HL-60/S4 treated with phorbol 12-myristate 13-acetate at 8.2 ng/mL for 4 days and 3 days (cell line): ENCODE data around the gene CDK19.
"Not testable (repeated sequence)": the region's sequence is repeated elsewhere in the genome, so short reads cannot be mapped to it uniquely, and the experiment has no call there.

Source experiments
- in situ Hi-C: fragments of 300-500 bp; cut with MboI; formaldehyde crosslinking; loops from 2 replicates; pipeline ENCODE4 v1.15.0; 2022; ENCODE audit warnings: low sequenced_read_pairs

The CDK19 gene

DNA sequence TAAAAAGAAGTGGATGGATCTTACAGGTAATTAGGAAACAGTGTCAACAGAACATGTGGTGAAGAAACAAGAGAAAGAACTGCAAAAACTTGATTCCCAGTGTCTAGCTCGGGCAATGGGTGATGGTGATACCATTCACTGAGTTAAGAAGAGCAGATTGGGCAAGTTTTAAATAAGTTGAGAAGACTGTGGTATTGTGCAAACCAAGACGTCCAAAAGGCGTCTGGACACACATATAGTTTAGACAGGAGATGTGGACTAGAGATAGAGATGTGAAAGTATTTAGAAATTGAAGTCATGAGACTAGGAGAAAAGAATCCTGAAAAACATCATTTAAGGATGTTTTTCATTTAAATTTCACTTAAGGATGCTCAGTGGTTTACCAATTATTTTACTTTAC lies 53.9 kb downstream of the CDK19 start:
- in situ Hi-C loops = no loop called here

DNA sequence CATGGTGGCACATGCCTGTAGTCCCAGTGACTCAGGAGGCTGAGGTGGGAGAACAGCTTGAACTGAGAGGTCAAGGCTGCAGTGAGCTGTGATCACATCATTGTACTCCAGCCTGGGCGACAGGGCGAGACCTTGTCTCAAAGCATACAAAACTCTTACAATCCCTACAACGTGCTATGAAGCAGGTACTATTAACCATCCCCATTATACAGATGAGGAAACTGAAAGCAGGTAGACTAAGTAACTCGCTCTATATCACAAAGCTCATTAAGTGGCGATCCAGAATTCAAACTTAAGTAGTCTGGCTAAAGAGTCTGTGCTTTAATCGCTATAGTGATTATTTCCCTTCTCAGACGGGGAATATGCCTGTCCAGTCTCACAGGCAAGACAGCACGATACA lies 54.7 kb downstream of the CDK19 start:
- in situ Hi-C loops = no loop called here

DNA sequence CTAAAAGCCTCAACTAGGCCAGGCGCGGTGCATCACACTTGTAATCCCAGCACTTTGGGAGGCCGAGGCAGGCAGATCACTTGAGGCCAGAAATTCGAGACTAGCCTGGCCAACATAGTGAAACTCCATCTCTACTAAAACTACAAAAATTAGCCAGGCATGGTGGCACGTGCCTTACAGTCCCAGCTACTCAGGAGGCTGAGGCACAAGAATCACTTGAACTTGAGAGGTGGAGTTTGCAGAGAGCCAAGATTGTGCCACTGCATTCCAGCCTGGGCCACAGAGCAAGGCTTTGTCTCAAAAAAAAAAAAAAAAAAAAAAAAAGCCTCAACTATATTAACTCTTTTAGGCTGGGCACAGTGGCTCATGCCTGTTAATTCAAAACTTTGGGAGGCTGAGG lies 55.2 kb downstream of the CDK19 start:
- in situ Hi-C loops = not testable (repeated sequence)

DNA sequence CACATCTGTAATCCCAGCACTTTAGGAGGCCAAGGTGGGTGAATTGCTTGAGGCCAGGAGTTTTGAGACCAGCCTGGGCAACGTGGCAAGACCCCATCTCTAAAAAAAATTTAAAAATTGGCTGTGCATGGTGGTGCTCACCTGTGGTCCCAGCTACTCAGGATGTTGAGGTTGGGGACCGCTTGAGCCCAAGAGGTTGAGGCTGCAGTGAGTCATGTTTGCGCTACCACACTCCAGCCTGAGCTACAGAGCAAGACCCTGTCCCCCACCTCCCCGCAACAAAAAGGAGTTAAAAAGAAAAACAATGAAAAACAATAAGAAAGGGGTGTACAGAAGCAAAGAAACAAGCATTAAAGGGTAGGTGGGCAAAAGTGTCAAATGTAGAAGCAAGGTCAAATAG lies 57.3 kb downstream of the CDK19 start:
- in situ Hi-C loops = no loop called here

DNA sequence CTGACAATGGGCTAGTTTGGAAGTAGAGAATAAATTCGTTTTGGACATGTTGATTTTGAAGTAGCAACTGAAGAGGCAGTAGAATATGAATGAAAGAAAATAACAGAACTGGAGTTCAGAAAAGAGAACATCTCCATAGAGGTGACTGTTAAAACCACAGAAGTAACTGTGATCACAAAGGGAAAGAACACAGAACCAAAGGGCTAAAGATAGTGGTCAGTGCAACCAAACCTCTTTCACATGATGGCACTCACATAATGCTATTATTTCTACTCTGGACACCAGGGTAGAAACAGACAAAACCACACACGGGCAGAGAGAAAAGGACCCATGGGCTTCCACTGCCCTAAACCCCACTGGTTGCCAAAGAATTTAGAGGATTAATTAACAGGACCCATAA lies 58.5 kb downstream of the CDK19 start:
- in situ Hi-C loops = no loop called here

DNA sequence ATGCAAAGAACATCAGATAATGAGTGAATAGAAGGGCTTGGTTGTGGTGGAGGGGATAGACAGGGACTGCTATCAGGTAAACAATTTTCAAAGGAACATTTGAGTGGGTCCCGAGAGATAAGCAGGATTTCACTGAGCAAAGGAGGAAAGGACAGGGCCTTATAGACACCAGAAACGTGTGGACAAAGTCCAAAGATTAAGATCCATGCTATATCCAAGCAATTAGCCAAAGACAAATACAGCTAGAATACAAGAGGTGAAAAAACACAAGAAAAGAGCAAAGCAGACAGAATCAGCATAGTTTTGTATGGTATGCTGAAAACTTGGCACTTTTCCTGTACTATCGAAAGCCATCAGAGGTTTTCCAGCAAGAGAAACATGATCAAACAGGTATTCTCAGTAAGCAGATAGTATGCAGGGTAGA lies 59.8 kb downstream of the CDK19 start:
- in situ Hi-C loops = no loop called here

DNA sequence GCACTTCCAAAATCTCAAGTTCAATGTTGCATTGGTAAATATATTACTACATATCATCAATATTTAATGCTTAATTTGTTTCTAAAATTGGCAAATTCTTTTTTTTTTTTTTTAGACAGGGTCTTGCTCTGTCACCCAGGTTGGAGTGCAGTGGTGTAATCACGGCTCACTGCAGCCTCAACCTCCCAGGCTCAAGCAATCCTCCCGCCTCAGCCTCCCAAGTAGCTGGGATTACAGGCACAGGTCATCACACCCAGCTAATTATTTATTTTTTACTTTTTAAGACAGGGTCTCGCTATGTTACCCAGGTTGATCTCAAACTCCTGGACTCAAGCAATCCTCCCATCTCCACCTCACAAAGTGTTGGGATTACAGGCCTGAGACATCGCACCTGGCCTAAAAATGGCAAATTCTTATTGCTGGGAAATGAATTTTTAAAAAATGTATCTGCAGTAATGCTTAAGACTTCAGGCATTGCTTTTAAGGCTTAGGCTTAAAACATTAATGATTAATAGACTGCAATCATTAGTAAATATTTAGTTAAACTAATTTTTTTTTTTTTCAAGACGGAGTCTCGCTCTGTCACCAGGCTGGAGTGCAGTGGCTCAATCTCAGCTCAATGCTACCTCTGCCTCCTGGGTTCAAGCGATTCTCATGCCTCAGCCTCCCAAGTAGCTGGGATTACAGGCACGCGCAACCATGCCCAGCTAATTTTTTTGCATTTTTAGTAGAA lies 61.2 kb downstream of the CDK19 start:
- in situ Hi-C loops = not testable (repeated sequence)

DNA sequence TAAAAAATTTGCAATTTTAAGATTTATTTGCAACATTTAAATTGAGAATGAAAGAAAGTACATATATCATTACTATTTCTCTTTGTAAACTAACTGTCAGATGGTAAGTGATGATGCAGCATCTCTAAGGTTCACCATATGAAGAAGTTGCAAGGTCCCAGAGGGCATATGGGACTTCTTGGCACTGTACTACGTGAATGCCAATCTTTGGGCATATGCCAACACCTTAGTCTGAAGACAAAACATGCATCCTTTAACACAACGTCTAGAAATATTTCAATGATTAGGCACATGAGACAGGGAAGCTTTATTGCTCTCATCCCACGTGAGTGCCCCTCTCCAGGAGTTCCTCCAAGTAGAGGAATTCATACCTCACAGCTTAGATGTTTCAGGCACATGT lies 66.8 kb downstream of the CDK19 start:
- in situ Hi-C loops = no loop called here

DNA sequence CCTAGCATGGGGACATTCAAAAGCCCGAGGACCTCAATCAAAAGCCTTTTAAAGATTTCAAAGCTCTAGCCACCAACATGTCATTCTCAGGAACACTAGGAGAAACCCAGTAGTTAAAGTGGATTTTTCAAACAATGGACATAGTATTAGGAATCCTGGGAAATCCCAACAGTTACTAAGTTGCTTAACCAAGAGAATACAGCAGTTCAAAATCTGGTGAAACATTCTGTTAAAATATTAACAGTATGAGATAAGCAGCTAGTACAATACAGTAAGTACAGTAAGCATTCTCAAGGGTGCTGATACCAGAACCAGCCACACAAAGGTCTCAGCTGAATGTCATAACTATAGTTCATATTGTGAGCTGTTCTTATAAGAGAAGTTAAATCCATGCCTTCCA lies 68.6 kb downstream of the CDK19 start:
- in situ Hi-C loops = no loop called here

DNA sequence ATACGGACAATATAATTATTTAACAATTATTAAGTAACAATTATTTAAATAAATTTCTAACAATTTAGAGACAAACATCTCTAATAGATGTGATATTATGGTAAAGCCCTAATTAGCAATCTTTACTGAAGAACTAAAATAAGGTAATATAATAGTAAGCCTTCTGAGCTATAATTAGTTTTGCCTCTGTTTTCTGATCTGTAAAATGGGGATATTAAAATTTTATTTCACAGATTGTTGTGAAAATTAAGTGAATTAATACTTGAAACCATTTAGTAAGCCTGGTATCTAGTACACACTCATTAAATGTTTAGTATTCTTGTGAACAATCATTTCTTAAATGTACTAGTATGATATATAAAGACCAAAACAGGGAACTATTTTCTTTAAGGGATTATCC lies 70.3 kb downstream of the CDK19 start:
- in situ Hi-C loops = no loop called here

DNA sequence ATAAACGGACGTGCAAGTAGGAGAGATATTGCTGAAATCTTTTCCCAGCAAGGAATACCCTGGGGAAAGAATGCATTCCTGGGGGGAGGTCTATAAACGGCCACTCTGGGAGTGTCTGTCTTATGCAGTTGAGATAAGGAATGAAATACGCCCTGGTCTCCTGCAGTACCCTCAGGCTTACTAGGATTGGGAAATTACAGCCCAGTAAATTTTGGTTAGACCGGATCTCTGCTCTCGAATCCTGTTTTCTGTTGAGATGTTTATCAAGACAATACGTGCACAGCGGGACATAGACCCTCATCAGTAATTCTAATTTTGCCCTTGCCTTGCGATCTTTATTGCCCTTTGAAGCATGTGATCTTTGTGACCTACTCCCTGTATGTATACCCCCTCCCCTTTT lies 72.7 kb downstream of the CDK19 start:
- in situ Hi-C loops = not testable (repeated sequence)

DNA sequence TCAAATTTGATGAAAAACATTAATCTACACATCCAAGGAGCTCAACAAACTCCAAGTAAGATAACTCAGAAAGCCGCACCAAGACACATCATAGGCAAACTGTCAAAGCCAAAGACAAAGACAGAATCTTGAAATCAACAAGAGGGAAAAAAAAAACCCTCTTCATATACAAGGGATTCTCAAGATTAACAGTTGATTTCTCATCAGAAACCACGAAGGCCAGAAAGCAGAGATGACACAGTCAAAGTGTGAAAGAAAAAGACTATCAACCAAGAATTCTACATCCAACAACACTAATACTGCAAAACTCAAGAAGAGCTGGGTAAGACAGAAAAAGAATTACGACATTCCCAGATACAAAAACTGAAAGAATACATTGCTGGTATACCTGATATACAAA lies 73.8 kb downstream of the CDK19 start:
- in situ Hi-C loops = no loop called here

DNA sequence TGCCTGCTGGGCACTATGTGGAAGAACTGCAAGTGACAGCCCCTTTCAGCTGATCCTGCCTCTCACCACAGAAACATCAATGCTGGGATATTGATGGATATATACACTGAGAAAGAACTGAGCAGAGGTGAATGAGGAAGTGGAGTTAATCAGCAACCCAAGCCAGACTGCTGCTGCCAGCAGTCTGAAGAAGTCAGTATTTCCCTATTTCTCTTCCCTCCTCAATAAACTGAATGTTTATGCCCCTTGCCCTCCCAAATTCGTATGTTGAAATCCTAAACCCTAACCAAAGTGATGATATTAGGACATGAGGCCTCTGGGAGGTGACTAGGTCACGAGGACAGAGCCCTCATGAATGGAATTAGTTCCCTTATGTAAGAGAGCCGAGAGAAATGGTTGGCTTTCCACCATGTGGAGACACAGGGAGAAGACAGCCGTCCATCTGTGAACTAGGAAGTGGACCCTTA lies 76.3 kb downstream of the CDK19 start:
- in situ Hi-C loops = no loop called here

DNA sequence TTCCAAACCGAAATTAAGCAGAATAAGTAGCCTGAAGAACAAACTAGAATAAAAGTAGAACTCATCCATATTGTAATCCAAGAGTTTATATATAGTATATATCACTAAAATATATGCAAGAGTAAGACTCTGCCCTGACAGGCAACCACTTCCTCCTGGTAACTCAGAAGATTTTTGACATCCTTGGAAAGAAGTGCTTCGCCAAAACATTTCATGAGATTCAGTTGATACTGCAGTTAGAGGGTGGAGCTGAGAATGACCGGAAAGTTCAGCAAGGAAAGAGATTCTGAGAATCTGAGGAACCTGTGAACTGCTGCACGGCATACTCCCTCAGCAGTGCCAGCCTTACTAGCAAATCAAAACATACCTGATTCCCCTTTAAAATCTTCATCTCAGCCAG lies 79.6 kb downstream of the CDK19 start:
- in situ Hi-C loops = no loop called here

DNA sequence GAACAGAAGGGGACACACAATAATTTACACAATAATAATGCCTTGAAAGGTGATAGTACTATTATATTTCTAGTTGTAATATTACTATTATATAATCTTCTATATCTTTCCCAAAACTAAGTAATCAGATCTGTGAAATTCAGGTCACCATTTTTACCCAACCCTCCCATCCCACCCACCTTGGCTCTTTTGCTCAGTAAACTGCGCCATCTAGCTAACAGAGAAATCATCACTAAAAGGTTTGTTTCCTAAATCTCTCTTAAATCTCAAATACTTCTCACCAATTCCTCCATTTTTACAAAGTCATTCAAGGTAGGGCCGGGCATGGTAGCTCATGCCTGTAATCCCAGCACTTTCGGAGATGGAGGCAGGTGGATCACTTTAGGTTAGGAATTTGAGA lies 83.4 kb downstream of the CDK19 start:
- in situ Hi-C loops = no loop called here

DNA sequence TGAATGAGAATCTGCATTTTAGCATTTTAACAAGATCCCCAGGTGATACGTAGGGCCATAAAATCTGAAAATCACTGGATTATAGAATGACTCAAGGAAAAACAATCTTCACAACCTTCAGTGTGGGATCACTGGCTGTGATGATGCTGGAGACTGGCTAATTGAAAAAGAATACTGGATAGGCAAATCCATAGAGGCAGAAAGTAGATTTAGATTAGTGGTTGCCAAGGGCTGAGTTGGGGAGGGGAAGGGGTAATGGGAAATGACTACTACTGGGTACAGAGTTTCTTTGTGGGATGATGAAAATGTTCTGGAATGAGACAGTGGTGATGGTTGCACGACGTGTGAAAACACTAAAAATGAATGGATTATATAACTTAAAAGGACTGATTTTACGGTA lies 84.1 kb downstream of the CDK19 start:
- in situ Hi-C loops = no loop called here

DNA sequence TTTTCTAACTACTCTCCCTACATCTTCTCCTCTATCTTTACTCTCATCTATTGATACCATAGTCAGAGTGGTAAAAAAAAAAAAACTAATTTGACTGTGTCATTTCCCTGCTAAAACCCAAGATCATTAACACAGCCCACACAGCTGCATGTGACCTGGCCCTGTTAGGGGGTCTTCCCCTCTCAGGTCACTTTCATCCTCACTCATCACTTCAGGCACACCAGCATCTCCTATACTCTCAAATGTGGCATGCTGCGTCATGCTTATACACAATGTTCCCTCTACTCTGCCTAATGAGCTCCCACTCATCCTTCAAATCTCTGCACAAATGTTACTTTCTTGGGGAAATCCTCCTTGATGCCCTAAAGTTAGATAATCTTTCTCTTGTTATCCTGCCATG lies 86.8 kb downstream of the CDK19 start:
- in situ Hi-C loops = no loop called here

DNA sequence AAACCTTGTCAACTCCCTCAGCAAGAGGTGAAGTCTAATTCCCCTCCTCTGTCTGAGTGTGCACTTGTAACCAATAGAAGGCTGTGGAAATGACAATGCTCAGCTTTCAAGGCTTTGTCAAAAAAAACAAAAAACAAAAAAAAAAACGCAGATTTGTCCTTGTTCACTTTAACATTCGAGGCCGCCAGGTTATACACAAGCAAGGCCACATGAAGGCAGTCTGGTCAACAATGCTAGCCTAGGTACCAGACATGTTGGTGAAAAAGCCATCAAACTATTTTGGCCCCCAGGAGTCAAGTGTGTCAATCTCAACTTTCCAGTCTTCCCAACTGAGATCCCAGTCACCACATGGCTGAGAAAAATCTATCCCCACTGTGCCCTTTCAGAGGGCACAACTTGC lies 92.3 kb downstream of the CDK19 start:
- in situ Hi-C loops = no loop called here

DNA sequence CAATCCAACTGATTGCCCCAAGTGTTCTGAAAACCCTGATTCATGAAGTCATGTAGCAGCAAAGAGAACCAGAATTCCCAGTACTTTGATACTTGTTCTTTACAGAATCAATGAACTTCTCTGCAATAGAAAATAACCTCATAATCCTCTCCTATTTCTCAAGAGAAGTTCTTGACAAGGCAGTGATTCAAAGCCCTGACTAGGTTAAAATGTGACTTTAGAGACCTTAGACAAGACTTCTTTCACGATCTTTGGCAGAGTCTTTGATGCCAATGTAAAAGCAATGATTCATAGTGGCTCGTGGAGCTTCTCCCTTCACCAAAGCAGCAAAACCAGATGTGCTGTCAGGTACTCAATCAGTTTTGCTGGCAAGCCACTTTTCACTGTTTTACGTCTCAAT lies 95.2 kb downstream of the CDK19 start:
- in situ Hi-C loops = no loop called here

DNA sequence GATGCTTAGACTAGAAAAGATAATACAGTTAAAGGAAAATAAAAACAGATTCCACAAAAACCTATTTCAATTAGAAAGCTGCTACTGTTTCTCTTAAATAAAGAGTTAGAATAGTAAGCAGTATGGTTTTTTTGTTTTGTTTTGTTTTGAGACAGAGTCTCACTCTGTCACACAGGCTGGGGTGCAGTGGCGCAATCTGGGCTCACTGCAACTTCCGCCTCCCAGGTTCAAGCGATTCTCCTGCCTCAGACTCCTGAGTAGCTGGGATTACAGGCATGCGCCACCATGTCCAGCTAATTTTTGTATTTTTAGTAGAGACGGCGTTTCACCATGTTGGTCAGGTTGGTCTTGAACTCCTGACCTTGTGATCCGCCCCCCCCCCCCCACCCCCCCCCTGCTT lies 95.7 kb downstream of the CDK19 start:
- in situ Hi-C loops = not testable (repeated sequence)

DNA sequence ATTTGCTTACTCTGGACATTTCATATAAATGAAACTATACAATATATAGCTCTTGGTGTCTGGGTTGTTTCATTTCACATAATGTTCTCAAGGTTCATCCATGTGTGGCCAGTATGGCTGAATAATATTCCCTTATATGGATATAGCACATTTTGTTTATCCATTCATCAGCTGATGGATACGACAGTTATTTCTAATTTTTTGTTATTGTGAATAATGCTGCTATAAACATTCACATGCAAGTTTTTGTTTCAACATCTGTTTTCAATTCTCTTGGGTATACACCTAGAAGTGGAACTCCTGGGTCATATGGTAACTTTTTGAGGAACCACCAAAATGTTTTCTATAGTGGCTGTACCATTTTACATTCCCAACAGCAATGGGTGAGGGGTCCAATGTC lies 101.1 kb downstream of the CDK19 start:
- in situ Hi-C loops = no loop called here

DNA sequence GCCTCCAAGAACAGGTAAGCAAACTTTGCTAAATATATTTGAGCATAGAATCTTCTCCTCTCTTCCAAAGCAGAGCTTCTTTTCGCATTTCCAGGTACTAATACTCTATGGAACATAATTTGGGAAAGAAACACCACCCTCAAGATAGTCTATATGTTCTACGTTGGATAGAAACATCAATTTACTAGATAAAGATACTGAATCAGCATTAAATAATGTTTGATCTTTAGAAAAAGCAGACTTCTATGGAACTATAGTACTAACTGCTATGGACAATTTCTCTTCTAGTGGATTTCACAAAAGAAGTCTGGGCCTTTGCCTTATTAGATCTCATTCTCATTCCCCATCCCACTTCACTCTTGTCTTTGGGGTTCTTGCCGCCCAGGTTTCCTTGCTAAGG lies 103.0 kb downstream of the CDK19 start:
- in situ Hi-C loops = no loop called here

DNA sequence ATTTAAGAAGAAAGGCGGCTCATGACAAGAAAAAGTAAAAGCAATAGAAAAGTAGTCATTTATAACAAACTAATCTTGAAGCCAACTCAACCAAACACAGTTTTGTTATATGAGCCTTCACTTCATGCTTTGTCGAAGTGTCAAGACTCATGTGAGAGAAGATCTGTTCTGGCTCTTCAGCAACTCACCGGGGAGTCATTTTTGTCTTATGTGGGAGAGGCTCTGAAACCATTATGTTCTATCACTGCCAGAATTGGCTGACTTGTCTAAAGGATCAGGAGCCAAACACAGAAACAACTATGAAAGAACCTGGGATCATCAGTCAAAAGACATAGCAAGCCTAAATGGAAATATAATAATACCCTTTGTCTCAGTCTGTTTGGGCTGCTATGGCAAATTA lies 105.2 kb downstream of the CDK19 start:
- in situ Hi-C loops = no loop called here
